ENCODE data around the gene ITIH1.
"Not testable (repeated sequence)": the region's sequence is repeated elsewhere in the genome, so short reads cannot be mapped to it uniquely, and the experiment has no call there.

ITIH1 gene, protein sequence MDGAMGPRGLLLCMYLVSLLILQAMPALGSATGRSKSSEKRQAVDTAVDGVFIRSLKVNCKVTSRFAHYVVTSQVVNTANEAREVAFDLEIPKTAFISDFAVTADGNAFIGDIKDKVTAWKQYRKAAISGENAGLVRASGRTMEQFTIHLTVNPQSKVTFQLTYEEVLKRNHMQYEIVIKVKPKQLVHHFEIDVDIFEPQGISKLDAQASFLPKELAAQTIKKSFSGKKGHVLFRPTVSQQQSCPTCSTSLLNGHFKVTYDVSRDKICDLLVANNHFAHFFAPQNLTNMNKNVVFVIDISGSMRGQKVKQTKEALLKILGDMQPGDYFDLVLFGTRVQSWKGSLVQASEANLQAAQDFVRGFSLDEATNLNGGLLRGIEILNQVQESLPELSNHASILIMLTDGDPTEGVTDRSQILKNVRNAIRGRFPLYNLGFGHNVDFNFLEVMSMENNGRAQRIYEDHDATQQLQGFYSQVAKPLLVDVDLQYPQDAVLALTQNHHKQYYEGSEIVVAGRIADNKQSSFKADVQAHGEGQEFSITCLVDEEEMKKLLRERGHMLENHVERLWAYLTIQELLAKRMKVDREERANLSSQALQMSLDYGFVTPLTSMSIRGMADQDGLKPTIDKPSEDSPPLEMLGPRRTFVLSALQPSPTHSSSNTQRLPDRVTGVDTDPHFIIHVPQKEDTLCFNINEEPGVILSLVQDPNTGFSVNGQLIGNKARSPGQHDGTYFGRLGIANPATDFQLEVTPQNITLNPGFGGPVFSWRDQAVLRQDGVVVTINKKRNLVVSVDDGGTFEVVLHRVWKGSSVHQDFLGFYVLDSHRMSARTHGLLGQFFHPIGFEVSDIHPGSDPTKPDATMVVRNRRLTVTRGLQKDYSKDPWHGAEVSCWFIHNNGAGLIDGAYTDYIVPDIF

DNA sequence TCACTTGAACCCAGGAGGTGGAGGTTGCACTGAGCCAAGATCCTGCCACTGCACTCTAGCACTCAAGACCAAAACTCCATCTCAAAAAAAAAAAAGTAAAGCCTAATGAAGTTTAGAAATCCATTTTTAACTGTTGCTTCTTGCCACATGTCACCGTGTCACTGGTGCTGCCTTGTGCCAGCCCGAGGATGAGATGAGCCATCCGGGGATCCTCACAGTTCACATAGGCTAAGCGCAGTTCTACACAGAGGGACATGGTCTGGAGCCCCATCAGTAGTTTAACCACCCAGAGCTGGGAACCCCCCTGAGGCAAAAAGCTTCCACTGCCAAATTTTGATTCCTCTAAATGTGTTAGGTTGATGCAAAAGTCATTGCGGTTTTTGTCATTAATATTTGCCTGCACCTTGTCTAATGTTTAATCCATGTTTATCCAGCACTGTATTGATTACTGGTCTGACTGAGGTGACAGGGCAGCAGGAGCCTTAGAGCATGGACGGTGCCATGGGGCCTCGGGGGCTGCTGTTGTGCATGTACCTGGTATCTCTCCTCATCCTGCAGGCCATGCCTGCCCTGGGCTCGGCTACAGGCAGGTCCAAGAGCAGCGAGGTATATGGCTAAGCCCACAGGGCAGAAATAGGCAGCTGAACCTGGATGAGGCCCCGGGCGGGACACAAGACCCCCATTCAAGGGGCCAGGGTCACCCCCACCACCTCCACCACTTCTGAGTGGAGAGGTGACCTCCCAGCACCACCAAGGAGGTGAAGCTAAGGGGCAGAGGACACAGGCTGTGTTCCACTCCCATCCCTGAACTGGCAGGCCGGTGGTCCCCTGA lies at the start of gene ITIH1:
ITIH1 (plus strand) TSS at position 473 of the 832 bp plus-strand sequence; CDS start at position 490, 17 bp downstream.
- POLR2A ChIA-PET, result no interaction called here
- TF ChIP-seq, protein P1, sequence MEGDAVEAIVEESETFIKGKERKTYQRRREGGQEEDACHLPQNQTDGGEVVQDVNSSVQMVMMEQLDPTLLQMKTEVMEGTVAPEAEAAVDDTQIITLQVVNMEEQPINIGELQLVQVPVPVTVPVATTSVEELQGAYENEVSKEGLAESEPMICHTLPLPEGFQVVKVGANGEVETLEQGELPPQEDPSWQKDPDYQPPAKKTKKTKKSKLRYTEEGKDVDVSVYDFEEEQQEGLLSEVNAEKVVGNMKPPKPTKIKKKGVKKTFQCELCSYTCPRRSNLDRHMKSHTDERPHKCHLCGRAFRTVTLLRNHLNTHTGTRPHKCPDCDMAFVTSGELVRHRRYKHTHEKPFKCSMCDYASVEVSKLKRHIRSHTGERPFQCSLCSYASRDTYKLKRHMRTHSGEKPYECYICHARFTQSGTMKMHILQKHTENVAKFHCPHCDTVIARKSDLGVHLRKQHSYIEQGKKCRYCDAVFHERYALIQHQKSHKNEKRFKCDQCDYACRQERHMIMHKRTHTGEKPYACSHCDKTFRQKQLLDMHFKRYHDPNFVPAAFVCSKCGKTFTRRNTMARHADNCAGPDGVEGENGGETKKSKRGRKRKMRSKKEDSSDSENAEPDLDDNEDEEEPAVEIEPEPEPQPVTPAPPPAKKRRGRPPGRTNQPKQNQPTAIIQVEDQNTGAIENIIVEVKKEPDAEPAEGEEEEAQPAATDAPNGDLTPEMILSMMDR (IDR thresholded peaks at IDR 0.05; ENCODE audit: control extremely low read depth, extremely low read depth, low read depth, missing control alignments), result no peak
- CTCF ChIA-PET, result no interaction called here
- DNase-seq (ENCODE audit: extremely low spot score), result no peak

DNA sequence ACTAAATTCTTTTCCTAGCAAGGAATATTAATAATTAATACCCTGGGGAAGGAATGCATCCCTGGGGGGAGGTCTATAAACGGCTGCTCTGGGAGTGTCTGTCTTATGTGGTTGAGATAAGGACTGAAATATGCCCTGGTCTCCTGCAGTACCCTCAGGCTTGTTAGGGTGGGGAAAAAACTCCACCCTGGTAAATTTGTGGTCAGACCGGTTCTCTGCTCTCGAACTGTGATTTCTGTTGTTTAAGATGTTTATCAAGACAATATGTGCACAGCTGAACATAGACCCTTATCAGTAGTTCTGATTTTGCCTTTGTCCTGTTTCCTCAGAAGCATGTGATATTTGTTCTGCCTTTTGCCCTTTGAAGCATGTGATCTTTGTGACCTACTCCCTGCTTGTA lies 48.6 kb upstream of the ITIH1 start:
- CTCF ChIA-PET; POLR2A ChIA-PET; DNase-seq (ENCODE audit: extremely low spot score): not testable (repeated sequence)

DNA sequence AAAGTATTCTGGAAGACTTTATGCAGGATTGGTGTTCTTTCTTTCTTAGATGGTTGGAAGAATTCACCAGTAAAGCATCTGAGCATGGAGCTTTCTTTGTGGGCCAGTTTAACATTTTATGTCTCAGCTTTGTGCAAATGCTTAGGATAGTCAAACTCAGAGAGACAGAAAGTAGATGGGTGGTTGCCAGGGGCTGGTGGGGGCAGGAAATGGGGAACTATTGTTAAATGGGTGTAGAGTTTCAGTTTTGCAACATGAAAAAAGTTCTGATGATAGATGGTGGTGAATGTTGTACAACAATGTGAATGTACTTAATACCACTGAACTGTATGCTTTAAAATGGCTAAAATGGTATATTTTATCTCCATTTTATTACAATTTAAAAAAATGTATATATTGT lies 46.7 kb upstream of the ITIH1 start:
- no peak for DNase-seq (ENCODE audit: extremely low spot score)
- ChIA-PET CTCF (no interaction called here), POLR2A (no interaction called here)
- TF ChIP-seq, protein P1 (IDR thresholded peaks at IDR 0.05; ENCODE audit: control extremely low read depth, extremely low read depth, low read depth, missing control alignments), result no peak

DNA sequence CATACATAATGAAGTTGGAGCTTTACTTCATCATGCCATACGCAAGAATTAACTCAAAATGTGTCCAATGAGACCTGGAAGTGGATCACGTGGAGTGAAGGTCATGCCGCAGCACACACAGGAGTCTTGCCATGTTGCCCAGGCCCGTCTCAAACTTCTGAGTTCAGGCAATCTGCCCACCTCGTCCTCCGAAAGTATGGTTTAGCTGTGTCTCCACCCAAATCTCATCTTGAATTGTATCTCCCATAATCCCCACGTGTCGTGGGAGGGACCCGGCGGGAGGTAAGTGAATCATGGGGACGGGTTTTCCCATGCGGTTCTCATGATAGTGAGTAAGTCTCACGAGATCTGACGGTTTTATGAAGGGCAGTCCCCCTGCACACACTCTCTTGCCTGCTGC lies 45.8 kb upstream of the ITIH1 start:
- ChIA-PET POLR2A (no interaction called here), CTCF (no interaction called here)
- no peak for DNase-seq (ENCODE audit: extremely low spot score)
- TF ChIP-seq, protein P1 (IDR thresholded peaks at IDR 0.05; ENCODE audit: control extremely low read depth, extremely low read depth, low read depth, missing control alignments), result no peak

DNA sequence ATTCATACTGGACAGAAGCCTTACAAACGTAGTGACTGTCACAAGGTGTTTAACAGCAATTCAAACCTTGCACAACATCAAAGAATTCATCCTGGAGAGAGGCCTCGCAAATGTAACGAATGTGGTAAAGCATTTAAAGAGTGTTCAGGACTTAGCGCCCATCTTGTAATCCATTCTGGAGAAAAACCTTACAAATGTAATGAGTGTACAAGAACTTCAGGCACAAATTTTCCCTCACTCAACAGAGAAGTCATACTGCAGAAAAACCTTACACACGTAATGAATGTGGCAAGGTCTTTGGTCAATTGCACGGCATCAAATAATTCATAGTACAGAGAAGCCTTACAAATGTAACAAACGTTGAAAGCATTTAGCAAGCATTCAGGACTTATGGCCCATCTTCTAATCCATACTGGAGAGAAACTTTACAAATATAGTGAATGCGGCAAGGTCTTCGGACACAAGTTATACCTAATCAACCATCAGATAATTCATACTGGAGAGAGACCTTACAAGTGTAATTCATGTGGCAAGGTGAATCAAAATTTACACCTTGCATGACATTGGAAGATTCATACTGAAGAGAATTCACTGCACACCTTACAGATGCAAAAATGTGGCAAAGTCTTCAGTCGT lies 44.0 kb upstream of the ITIH1 start:
- ChIA-PET POLR2A (no interaction called here), CTCF (no interaction called here)
- DNase-seq (ENCODE audit: extremely low spot score), result no peak
- TF ChIP-seq, protein P1 (IDR thresholded peaks at IDR 0.05; ENCODE audit: control extremely low read depth, extremely low read depth, low read depth, missing control alignments), result no peak

DNA sequence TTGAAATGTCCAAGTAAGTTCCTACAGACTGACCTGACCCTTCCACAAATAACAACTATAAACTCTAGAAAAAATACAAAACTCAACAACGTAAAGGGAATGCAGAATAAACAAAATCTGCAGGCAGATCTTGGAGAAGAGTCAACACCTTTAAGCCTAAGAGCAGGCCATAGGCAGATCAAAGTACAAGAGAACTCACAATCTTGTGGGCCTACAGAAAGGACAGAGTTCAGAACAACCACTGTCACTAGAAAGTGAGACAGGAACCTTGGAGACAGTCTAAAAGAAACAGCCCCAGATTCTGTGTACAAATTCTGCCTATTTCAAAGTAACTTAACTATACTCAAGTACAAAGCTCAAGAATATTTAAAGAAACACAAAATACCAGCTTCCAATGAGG lies 37.7 kb upstream of the ITIH1 start:
- DNase-seq (ENCODE audit: extremely low spot score), result no peak
- CTCF ChIA-PET, result interaction anchor here (1.1 kb wide), 1 partner anchor 53 kb away, joined by 3 read pairs; no protein-coding TSS in a partner anchor
- TF ChIP-seq, protein P1 (IDR thresholded peaks at IDR 0.05; ENCODE audit: control extremely low read depth, extremely low read depth, low read depth, missing control alignments), result no peak
- POLR2A ChIA-PET, result no interaction called here
